ENCODE measurements around the gene PMFBP1. TPM values are rescaled to one million over a fixed set of nuclear protein-coding genes. Genes with fewer than 3 reads are reported as not detected.

The PMFBP1 gene
- total RNA-seq, 1 experiment from 2014 or later = 5.6 TPM

DNA sequence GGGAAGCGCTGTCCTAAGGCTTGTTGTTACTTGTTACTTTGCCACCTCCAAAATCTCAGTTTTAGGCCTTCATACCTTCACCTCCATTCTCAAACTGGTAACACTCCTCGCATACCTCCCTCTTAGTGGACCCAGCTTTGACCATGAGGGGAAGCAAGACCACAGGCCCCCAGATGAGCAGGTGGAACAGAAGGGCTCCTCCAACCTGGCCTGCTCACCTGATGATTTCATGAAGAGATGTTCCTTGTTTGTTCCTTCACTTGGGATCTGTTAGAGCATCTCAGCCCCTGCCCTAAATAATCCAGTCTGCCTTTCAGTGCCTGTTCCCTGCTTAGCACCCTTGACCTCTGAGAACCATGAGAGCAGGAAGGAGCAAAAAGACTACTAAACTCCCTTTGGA lies 49.6 kb downstream of the PMFBP1 start:
- CTCF ChIA-PET = no interaction called here
- ATAC-seq = no peak

More for the DNA sequence above, 49.6 kb downstream of the PMFBP1 start:
- Histone ChIP-seq H3K9me3 (ENCODE audit: control insufficient read depth in 1 of 2, insufficient read depth in 1 of 2, low read depth in 1 of 2, low read length in 2 of 2) (no peaks in the 10 kb centered on the region), H2AFZ (ENCODE audit: low read depth, low read length, poor library complexity, severe bottlenecking) (no peak overlapping the region), H3K27me3 (ENCODE audit: insufficient read depth, low read length) (no peaks in the 10 kb centered on the region), H3K36me3 (ENCODE audit: control insufficient read depth in 1 of 2, insufficient read depth in 2 of 2, low read length in 2 of 2) (no peaks in the 10 kb centered on the region), H3K27ac (ENCODE audit: low read depth, low read length) (no peak overlapping the region), H3K4me1 (ENCODE audit: control insufficient read depth in 1 of 2, insufficient read depth in 2 of 2, low read length in 2 of 2) (no peaks in the 10 kb centered on the region), H4K20me1 (ENCODE audit: insufficient read depth) (no peaks in the 10 kb centered on the region), H3K79me2 (ENCODE audit: insufficient read depth, low read length) (no peaks in the 10 kb centered on the region), H3K4me3 (replicated peaks in 1 of 2; ENCODE audit: low read depth in 1 of 2, low read length in 2 of 2) (no peak overlapping the region), H3K9ac (ENCODE audit: low read length) (no peak overlapping the region), H3K9me2 (ENCODE audit: insufficient read depth) (no peaks in the 10 kb centered on the region), H3K4me2 (ENCODE audit: low read length) (no peak overlapping the region)
- POLR2A ChIA-PET = no interaction called here
- TF ChIP-seq SRF (IDR thresholded peaks at IDR 0.05; ENCODE audit: low read depth) (no peak), POLR2A (IDR thresholded peaks at IDR 0.05; ENCODE audit: borderline replicate concordance, extremely low read depth, insufficient read depth, insufficient read length) (no peak), TCF7L2 (IDR thresholded peaks at IDR 0.05; ENCODE audit: borderline replicate concordance, extremely low read depth, insufficient read depth, insufficient read length) (no peak), EZH2 (IDR thresholded peaks at IDR 0.05) (no peak), SP1 (IDR thresholded peaks at IDR 0.05; ENCODE audit: low read depth) (no peak), JUND (IDR thresholded peaks at IDR 0.05) (no peak), RAD21 (IDR thresholded peaks at IDR 0.05; ENCODE audit: low read depth) (no peak), EGR1 (IDR thresholded peaks at IDR 0.05; ENCODE audit: low read depth) (no peak), ZFX (IDR thresholded peaks at IDR 0.05) (no peak), POLR2AphosphoS5 (IDR thresholded peaks at IDR 0.05; ENCODE audit: low read depth, low read length) (no peak), SIN3A (IDR thresholded peaks at IDR 0.05; ENCODE audit: low read depth) (no peak)
- TF ChIP-seq, protein P1, sequence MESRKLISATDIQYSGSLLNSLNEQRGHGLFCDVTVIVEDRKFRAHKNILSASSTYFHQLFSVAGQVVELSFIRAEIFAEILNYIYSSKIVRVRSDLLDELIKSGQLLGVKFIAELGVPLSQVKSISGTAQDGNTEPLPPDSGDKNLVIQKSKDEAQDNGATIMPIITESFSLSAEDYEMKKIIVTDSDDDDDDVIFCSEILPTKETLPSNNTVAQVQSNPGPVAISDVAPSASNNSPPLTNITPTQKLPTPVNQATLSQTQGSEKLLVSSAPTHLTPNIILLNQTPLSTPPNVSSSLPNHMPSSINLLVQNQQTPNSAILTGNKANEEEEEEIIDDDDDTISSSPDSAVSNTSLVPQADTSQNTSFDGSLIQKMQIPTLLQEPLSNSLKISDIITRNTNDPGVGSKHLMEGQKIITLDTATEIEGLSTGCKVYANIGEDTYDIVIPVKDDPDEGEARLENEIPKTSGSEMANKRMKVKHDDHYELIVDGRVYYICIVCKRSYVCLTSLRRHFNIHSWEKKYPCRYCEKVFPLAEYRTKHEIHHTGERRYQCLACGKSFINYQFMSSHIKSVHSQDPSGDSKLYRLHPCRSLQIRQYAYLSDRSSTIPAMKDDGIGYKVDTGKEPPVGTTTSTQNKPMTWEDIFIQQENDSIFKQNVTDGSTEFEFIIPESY (IDR thresholded peaks at IDR 0.05; ENCODE audit: extremely low read depth, insufficient replicate concordance, low read length) = no peak
- TF ChIP-seq, protein P2, sequence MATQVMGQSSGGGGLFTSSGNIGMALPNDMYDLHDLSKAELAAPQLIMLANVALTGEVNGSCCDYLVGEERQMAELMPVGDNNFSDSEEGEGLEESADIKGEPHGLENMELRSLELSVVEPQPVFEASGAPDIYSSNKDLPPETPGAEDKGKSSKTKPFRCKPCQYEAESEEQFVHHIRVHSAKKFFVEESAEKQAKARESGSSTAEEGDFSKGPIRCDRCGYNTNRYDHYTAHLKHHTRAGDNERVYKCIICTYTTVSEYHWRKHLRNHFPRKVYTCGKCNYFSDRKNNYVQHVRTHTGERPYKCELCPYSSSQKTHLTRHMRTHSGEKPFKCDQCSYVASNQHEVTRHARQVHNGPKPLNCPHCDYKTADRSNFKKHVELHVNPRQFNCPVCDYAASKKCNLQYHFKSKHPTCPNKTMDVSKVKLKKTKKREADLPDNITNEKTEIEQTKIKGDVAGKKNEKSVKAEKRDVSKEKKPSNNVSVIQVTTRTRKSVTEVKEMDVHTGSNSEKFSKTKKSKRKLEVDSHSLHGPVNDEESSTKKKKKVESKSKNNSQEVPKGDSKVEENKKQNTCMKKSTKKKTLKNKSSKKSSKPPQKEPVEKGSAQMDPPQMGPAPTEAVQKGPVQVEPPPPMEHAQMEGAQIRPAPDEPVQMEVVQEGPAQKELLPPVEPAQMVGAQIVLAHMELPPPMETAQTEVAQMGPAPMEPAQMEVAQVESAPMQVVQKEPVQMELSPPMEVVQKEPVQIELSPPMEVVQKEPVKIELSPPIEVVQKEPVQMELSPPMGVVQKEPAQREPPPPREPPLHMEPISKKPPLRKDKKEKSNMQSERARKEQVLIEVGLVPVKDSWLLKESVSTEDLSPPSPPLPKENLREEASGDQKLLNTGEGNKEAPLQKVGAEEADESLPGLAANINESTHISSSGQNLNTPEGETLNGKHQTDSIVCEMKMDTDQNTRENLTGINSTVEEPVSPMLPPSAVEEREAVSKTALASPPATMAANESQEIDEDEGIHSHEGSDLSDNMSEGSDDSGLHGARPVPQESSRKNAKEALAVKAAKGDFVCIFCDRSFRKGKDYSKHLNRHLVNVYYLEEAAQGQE (IDR thresholded peaks at IDR 0.05; ENCODE audit: low read depth) = no peak
- TF ChIP-seq, protein P3, sequence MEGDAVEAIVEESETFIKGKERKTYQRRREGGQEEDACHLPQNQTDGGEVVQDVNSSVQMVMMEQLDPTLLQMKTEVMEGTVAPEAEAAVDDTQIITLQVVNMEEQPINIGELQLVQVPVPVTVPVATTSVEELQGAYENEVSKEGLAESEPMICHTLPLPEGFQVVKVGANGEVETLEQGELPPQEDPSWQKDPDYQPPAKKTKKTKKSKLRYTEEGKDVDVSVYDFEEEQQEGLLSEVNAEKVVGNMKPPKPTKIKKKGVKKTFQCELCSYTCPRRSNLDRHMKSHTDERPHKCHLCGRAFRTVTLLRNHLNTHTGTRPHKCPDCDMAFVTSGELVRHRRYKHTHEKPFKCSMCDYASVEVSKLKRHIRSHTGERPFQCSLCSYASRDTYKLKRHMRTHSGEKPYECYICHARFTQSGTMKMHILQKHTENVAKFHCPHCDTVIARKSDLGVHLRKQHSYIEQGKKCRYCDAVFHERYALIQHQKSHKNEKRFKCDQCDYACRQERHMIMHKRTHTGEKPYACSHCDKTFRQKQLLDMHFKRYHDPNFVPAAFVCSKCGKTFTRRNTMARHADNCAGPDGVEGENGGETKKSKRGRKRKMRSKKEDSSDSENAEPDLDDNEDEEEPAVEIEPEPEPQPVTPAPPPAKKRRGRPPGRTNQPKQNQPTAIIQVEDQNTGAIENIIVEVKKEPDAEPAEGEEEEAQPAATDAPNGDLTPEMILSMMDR (IDR thresholded peaks at IDR 0.05 in 2 of 3, conservative IDR thresholded peaks at IDR 0.05 in 1 of 3; ENCODE audit: borderline replicate concordance in 1 of 3, insufficient read depth in 1 of 3, low read depth in 2 of 3, low read length in 2 of 3) = no peak
- TF ChIP-seq, protein P4, sequence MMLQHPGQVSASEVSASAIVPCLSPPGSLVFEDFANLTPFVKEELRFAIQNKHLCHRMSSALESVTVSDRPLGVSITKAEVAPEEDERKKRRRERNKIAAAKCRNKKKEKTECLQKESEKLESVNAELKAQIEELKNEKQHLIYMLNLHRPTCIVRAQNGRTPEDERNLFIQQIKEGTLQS (IDR thresholded peaks at IDR 0.05) = no peak
- intact Hi-C loops (cut with micrococcal nuclease) = loop anchor here (2.0 kb wide), 1 partner anchor 350 kb away; no protein-coding TSS in a partner anchor
- DNase-seq (ENCODE audit: low read depth, low spot score) = no peak
- no TSS peak for BruUV-seq (replicated peaks)
- RAD21 ChIA-PET (ENCODE audit: low non-redundant PET in 1 of 2, low total read pairs in 2 of 2, uncharacterized antibody in 2 of 2, unreplicated experiment in 2 of 2) = no interaction called here

Data from HCT116 (cell line).